ENCODE measurements around the gene HS3ST4.

GRCh38 chr16:25952983-25953382 lies 261.2 kb downstream of the HS3ST4 start:
- TF ChIP-seq EZH2 (IDR thresholded peaks at IDR 0.05; ENCODE audit: low read length) (no peak), CTCF (optimal IDR thresholded peaks at IDR 0.05 in 1 of 3, IDR thresholded peaks at IDR 0.05 in 1 of 3, conservative IDR thresholded peaks at IDR 0.05 in 1 of 3; ENCODE audit: extremely low read depth in 1 of 3, insufficient read depth in 2 of 3, low read length in 3 of 3) (no peak)
